HG03066 (cell line): ENCODE measurements around the gene YPEL5.
"Not testable (repeated sequence)": the region's sequence is repeated elsewhere in the genome, so short reads cannot be mapped to it uniquely, and the experiment has no call there.

ENCODE experiments used
- ATAC-seq: cut with Tn5 transposase; IDR thresholded peaks from one replicate; pipeline ENCODE4 v1.9.1; 2021; ENCODE audit warnings: low read depth; ENCODE audit not compliant: unreplicated experiment

Gene YPEL5

DNA sequence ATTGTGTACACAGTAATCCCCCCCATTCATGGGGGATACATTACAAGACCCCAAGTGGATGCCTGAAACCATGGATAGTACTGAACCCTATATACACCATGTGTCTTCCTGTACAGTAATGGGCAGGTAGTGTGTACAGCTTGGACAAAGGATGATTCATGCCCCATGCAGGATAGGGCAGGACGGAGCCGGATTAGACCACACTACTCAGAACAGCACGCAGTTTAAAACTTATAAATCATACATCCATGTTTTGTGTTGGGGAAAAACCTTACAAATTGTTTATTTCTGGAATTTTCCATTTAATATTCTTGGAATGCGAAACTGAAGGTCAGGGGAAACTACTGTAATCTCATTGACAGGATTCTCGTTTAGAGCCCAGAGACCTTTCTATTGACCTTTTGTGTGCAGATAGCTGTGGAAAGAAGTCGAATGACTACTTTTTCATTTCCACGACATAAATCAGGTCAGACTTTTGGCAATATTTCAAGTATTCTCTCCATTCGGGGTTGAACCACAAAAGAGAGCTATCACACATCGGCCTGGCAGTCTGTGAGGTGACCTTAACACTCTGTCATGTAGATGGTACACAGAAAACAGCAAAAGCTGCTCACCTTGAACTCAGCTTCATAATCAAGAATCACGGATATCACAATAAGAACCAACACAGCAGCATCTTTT lies 9.9 kb upstream of the YPEL5 start:
- ATAC-seq: no peak

DNA sequence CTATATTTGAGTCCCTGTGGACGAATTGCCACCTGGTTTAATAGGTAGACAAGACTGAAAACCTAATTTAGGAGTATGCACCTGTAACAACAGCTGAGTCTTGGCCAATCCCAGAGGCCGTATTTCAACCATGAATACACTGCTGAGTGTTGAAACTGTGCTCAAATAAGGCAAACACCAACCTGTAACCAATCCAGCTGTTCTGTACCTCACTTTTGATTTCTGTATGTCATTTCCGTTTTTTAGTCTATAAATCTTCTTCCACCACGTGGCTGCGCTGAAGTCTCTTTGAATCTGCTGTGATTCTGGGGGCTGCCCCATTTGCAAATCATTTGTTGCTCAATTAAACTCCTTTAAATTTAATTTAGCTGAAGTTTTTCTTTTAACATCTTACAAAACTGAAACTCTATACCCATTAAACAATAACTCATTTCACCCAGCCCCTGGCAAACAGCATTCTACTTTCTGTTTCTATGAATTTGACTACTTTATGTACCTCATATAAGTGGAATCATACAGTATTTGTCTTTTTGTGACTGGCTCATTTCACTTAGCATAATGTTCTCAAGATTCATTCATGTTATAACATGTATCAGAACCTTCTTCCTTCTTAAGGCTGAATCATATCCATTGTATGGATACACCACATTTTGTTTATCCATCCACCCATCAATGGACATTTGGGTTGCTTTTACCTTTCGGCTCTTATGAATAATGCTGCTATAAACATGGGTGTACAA lies 7.5 kb upstream of the YPEL5 start:
- ATAC-seq: peak; percentile 69

DNA sequence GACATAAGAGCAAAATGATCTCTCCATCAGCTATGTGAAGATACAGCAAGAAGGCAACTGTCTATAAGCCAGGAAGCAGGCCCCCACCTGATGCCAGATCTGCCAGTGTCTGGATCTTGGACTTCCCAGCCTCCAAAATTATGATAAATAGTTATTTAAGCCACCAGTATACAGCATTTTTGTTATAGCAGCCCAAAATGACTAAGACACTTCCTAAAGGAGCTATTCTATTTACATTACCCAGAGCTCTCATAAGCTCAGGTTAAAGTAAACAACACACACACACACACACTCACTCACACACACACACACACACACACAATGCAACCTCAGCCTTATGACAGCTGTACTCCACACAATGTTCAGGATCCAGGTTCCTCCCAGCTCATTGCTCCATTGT lies 5.7 kb upstream of the YPEL5 start:
- ATAC-seq: no peak

- ATAC-seq: no peak
These were observed 2.5 kb upstream of the YPEL5 start for GRCh38 chr2:30144260-30144659.

- not testable (repeated sequence) for ATAC-seq
These were observed 1.9 kb upstream of the YPEL5 start for GRCh38 chr2:30144951-30145350.

DNA sequence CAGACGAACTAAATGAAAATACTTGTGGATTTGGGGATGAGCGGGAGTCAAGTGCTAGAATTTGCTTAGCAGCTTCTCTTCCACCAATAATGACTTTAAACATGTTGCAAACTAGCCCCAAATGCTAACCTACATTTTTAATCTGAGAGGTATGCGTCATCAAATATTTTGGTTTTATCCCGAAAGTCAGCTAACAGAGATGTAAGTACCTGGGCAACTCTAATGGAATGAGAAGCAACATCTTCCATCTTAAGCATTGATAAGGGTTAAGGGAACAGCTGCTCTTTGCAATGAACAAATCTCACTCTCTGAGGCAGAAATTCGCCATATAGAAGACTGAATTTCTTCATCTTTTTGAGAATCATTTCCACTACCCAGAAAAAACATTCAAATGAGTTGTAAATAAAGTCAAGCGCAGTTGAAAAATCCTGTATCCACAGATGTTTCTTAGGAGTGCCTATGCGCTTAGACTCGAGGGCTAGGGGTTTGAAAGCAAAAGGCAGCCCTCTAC lies 926 bp upstream of the YPEL5 start:
- no peak for ATAC-seq

DNA sequence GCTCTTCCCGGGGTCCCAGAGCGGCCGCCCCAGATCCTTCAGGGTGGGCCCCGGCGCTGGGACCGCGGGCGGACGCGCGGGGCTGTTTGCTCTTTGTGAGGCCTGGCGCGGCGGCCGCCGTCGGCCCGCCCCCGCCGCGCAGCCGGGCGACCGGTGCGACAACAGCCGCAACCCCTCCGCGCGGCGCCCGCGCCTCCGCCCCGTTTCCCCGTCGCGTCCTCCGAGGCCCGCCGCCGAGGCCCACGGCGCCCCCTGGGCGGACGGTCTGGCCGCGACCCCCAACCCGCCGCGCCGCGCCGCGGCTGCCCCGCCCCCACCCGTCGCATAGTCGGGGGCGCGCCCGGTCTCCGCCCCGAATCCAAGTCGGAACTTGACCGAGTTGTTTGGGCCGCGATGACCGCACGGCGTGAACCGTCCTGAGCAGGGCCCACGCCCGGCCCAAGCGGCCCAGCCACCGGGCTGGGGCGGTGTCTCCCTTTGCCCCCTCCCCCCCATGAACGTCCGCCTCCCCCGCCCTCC lies 448 bp downstream of the YPEL5 start:
- peak; percentile 1 for ATAC-seq

DNA sequence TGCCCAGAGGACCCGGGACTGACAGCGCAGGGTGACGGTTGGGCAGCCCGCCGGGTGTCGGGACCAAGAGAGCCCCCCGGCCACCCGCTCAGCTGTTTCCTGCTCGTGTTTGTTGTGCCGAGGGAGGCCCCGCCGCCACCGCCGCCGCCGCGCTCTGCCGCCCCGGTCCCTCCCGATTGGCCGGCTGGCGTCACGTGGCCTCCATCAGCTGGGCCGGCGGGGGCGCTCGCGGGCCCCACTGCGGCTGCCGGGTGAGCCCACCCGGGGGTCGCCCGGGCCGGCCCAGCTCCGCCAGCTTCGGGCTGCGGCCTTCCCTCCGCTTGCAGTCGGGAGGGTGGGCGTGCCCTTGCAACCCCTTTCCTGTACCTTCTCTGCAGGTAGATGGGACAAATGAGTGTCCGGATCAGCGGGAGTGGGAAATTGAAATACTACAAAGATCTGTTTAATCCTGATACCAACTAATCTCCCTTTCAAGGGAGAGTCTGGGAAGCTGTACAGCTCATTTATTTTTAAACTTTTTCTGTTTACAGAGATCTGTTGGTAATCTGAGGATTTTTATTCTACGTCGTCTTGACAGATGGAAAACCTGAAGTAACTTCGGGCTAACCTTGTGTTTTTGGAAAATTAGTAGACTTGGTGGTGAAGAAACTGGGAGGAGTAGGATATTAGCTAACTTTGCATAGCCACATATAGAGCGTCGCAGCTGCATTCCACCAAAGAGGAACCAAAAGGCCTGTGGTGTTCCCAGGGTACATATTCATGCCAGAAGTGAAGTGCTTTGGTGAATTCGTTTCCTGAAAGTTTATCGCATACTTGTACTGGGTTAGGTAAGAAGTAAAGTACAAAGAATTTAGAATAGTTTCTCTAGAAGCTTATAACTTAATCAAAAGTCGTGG lies 1.2 kb downstream of the YPEL5 start:
- ATAC-seq: peak; percentile 13

GRCh38 chr2:30148850-30149249 lies 2.0 kb downstream of the YPEL5 start:
- ATAC-seq: no peak

DNA sequence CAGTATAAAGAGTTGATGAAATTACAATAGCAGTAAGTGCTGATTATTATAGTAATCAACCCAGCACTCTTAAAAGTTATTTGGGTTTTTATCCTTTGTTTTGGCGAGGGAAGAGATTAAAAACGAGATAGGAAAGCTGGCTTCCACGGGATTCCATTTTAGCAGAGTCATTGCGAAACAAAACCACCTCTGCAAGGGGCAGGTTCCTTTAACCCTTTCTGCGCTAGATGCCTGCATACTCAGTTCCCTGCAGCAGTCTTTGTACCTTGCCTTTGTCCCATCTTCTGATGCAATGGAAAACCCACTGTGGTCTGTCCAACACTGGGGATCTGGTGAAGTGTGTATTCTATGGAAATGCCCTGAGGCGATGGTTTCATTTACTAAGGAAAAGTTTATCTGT lies 2.7 kb downstream of the YPEL5 start:
- ATAC-seq: no peak

- ATAC-seq: no peak
These were observed 3.2 kb downstream of the YPEL5 start for GRCh38 chr2:30149976-30150375.

GRCh38 chr2:30150786-30151185 lies 4.0 kb downstream of the YPEL5 start:
- no peak for ATAC-seq

GRCh38 chr2:30152385-30152784 lies 5.6 kb downstream of the YPEL5 start:
- no peak for ATAC-seq

DNA sequence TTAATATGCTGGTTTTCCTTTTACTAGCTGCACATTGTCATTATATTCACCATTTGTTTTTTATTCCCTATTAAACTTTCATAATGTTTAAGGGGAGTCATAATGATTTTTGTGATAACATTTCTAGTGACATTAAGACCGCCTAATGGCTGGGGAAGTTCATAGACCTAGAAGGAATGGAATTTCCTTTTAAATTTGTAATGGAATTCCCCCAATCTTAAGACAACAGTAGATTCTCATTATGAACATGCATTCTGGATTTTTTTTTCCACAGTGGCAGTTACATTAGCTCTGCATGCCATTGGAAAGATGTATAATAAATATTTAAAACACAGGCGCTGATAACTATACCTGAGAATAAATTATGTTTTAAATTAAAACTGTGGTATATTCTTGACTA lies 8.4 kb downstream of the YPEL5 start:
- ATAC-seq: no peak

DNA sequence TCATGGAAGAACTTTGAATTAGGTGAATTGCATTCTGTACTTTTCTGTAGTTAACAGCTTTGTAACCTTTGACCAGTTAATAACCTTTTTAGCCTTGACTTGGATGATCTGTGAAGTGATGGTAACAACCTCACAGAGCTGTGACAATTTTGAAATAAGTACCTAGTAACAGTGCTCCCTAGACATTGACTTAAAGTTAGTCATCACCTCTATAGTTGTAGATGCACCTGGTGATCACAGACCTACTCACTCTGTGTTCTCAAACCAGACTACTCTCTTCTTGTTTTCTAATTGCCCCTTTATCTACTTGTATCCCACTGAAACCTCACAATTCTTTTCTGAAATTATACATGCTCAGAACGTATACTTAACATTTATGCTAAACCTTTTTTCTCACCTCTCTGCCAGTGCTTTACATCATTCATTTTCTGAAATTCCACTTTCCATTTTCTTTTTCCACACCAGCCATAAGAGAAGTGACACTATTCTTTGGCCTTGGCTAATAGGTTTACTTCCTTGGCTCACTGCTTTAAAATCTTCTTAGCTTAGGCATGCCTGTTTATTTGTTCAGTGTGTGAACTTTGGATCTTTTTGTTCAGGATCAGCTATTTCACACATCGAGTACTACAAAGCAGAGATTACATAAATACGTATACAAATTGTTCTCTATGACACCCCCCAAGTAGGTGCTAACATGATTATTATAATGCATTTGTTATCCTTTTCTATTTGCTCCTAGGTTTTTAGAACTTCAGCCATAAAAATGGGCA lies 9.3 kb downstream of the YPEL5 start:
- ATAC-seq: no peak

DNA sequence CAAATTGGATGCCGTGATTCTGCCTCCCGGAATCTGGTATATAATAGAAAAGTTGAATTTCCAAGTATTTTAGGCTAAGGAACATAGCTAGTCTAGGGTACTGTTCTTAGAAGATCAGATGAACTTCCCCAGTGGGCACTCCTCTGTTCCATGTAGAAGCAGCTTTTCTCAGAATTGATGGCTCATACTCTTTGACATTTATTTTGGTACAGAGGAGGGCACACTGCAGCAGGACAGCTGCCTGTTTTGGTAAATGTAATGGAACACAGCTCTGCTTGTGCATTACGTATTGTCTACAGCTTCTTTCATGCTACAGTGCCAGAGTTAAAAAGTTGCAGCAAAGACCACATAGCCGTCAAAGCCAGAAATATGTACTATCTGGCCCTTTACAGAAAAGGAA lies 10.8 kb downstream of the YPEL5 start:
- ATAC-seq: no peak

DNA sequence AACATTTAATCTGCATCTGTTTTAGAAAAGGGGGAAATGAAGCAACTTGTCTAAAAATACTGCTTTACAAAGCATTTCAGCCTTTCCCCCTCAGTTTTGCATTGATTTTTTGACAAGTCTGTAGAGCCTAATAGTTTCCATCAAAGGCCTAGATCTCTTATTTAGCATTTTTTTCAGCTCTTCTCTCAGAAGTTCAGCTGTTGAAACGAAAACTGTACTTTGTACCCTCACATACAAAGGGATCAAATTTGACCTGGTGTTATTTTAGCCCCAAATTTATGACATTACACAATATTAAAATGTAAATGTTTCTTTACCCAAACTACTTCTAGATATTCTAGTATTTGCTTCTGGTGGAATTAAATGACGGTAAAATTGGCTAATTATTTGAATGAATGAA lies 13.0 kb downstream of the YPEL5 start:
- ATAC-seq: no peak

GRCh38 chr2:30161929-30162706 lies 15.3 kb downstream of the YPEL5 start:
- ATAC-seq: no peak

DNA sequence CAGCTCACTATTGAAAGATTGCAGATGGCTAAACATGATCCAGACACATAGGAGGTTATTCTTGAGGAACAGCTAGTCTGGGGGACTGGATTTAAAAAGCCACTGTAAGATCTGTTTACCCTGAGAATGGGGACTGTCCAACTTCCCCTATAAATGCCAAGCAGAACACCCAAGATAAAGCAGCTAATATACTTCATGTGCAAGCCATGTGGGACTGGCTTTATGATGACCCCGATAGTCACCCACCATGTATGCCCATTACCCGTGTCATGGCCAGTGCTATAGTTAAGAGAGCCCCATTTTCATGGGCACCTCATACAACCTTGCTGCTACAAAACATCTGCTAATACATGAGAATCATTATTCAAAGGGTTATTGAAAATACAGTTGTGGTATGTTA lies 16.0 kb downstream of the YPEL5 start:
- ATAC-seq: no peak
